ENCODE data around the gene PLEKHG5. TPM values are rescaled to one million over a fixed set of nuclear protein-coding genes. Genes with fewer than 3 reads are reported as not detected.

Gene PLEKHG5
- total and polyA plus RNA-seq, 9 donors = 7.6 to 14.5 (median 12.1) TPM

DNA sequence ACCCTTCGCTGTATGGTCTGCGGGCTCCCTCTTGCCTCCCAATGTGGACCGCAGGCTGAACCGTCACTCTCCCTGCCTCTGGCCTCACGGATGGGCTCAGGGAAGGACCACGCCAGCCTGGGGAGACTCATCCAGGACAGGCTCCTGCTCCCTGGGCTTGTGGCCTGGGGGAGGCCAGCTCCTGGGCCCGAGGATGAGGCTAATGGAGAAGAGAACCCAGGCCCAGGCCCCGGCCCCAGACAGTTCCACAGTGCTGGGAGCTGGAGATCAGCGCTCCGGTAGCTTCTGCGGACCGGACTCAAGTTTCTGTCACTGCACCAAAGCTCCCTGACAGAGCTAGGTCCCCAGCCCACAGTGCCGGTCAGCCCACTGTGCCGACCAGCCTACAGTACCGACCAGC lies 13.4 kb upstream of the PLEKHG5 start:
- Histone ChIP-seq H3K27ac (ENCODE audit: low read length) (no peak overlapping the region), H3K4me3 (ENCODE audit: low read length) (no peak overlapping the region), H3K9me3 (replicated peaks; ENCODE audit: control insufficient read depth, low read depth, low read length) (no peaks in the 10 kb centered on the region), H3K36me3 (ENCODE audit: control insufficient read depth, insufficient read depth, low read length) (no peaks in the 10 kb centered on the region), H3K27me3 (ENCODE audit: control insufficient read depth, insufficient read depth, low read length) (no peaks in the 10 kb centered on the region), H3K4me1 (ENCODE audit: control insufficient read depth, insufficient read depth, low read length) (peaks cover 89% of the 10 kb centered on the region)
- 91% methylated on average over 15 of the region's 15 CpGs for WGBS (ENCODE audit: insufficient coverage)
- DNase-seq = no peak

DNA sequence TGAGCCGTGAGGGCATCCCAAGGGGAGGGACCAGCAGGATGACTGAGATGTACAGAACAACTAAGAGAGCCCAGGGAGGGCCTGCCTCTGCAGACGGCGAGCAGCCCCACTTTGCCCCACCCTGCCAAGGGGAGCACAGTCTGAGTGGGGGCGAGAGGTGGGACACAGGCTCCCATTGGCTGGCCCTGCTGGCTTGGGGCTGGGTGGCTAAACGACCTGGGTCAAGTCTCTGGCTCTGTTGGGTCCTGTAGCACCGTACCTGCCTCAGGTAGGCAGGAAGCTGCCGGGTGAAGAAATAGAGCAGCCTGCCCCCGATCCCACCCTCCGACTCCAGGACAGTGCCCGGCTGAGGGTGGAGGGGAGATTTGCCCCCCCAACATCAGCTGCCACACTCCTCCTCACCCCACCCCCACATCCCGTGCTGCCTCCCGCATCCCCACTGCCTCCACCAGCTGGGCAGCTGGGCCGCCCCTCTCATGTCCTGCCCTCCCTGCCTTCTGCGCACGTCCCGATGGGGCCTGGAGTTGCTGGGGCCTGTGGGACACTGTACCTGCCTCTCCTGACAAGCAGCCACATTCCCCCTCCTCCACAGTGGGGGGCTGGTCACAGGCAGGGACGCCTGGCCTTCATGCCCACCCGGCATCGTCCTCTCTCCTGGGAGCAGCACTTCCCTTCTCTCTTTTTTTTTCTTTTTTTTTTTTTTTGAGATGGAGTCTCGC lies 12.6 kb upstream of the PLEKHG5 start:
- 69% methylated on average over 12 of the region's 20 CpGs for WGBS (ENCODE audit: insufficient coverage)
- H3K4me3 ChIP-seq (ENCODE audit: low read length) = no peak overlapping the region
- H3K9me3 ChIP-seq (replicated peaks; ENCODE audit: control insufficient read depth, low read depth, low read length) = no peaks in the 10 kb centered on the region
- H3K36me3 ChIP-seq (ENCODE audit: control insufficient read depth, insufficient read depth, low read length) = no peaks in the 10 kb centered on the region
- H3K27ac ChIP-seq (ENCODE audit: low read length) = no peak overlapping the region
- peaks cover 89% of the 10 kb centered on the region for H3K4me1 ChIP-seq (ENCODE audit: control insufficient read depth, insufficient read depth, low read length)
- no peaks in the 10 kb centered on the region for H3K27me3 ChIP-seq (ENCODE audit: control insufficient read depth, insufficient read depth, low read length)
- no peak for DNase-seq

DNA sequence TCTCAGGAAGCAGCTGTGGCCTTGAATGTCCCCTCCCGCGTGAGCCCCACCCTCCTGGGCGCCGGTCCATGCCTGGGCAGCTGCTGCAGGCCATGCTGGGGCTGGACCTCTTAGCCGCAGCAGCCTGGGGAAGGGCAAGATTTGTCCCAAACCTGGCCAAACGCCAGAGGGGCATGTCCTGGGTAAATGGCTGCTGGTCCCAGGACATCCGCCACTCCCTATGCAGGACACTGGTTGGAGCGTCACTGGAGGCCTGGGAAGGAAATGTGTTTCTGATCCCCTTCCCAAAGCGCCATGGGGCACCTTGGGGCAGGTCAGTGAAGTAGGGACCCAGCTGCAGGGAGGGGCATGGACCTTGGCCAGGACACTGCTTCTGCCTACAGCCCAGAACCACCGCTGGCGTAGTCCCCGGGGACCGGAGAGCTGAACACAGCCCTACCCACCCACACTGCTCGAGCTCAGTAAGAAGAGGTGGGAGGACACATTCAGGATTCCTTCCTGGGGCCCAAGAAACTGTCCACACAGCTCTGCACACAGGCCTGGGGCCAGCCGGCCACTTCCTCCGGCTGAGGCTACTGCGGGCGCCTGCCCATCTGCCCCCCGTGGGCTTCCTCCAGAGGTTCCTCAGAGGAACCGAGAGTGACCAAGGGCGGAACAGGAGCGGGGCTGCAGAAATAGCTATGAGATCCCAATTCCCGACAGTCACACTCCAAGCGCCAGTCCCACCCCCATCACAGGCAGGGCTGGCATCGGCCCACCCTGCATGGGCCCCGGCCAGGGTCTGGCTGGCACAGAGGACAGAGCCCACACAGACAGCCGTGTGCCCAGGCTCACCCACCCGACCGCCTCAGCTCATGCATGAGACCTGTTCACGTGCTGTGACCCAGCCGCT lies 10.8 kb upstream of the PLEKHG5 start:
- H3K27ac ChIP-seq (ENCODE audit: low read length) = peak overlapping the region; percentile 76
- H3K27me3 ChIP-seq (ENCODE audit: control insufficient read depth, insufficient read depth, low read length) = peaks cover 2% of the 10 kb centered on the region
- DNase-seq = peak; percentile 91
- H3K36me3 ChIP-seq (ENCODE audit: control insufficient read depth, insufficient read depth, low read length) = no peaks in the 10 kb centered on the region
- WGBS (ENCODE audit: insufficient coverage) = 58% methylated on average over 25 of the region's 31 CpGs
- peaks cover 87% of the 10 kb centered on the region for H3K4me1 ChIP-seq (ENCODE audit: control insufficient read depth, insufficient read depth, low read length)
- H3K9me3 ChIP-seq (replicated peaks; ENCODE audit: control insufficient read depth, low read depth, low read length) = no peaks in the 10 kb centered on the region
- H3K4me3 ChIP-seq (ENCODE audit: low read length) = no peak overlapping the region

DNA sequence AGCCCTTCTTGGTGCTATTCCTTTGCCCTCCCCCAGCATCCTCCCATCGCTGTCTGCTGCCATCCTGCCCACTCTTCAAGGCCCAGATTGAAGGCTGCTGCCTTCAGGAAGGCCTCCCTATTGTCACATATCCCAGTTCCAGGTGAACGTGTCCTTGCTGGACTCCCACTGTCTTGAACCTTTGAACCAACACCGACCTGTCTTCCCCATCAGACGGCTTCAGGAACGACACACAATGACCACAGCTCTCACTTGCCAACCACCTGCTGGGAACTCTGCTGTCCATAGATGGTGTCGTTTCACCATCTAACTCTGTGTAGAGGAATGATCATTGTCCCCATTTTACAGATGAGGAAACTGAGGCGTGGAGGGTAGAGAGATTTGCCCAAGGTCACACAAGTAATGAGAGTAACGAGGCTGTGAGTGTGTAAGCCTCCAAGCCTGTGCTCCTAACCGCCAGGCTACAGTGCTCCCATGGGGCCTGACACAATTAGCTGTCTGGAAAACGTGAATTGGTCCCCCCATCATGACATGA lies 9.9 kb upstream of the PLEKHG5 start:
- Histone ChIP-seq H3K4me1 (ENCODE audit: control insufficient read depth, insufficient read depth, low read length) (peaks cover 85% of the 10 kb centered on the region), H3K4me3 (ENCODE audit: low read length) (no peak overlapping the region), H3K36me3 (ENCODE audit: control insufficient read depth, insufficient read depth, low read length) (no peaks in the 10 kb centered on the region), H3K9me3 (replicated peaks; ENCODE audit: control insufficient read depth, low read depth, low read length) (no peaks in the 10 kb centered on the region), H3K27ac (ENCODE audit: low read length) (peak overlapping the region; percentile 39), H3K27me3 (ENCODE audit: control insufficient read depth, insufficient read depth, low read length) (peaks cover 8% of the 10 kb centered on the region)
- WGBS (ENCODE audit: insufficient coverage) = 80% methylated on average over 8 of the region's 10 CpGs
- no peak for DNase-seq

DNA sequence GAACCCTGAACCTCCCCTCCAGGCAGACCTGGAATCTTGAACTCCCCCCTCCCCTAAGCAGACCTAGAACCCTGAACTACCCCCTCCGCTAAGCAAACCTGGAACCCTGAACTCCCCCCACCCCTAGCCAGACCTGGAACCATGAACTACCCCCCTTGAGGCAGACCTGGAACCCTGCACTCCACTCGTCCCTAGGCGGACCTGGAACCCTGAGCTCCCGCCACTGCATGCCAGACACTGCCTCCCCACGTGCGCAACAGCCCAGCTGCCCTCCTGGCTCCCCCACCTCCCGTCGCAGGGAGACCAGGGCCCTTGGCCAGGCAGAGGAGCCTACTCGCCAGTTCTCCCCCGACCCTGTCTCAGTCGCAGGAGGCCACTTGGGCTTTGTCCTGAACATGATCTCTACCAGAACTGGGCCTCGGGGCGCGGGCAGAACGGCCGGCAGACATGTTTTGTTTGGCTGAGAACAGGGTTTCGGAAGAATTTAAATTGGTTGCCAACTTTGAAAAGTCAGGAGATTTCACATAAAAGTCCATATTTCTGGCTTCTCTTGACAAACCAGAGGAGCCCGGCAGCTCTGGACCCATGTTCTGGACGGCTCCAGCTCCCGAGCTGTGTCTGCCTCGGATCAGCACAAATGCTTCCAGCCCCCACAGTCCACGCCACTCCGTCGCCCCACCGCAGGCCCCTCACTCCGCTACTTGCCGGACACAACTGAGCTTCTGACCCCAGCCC lies 9.2 kb upstream of the PLEKHG5 start:
- Histone ChIP-seq H3K9me3 (replicated peaks; ENCODE audit: control insufficient read depth, low read depth, low read length) (no peaks in the 10 kb centered on the region), H3K27ac (ENCODE audit: low read length) (peak overlapping the region; percentile 3), H3K4me1 (ENCODE audit: control insufficient read depth, insufficient read depth, low read length) (peaks cover 86% of the 10 kb centered on the region), H3K36me3 (ENCODE audit: control insufficient read depth, insufficient read depth, low read length) (no peaks in the 10 kb centered on the region), H3K4me3 (ENCODE audit: low read length) (no peak overlapping the region), H3K27me3 (ENCODE audit: control insufficient read depth, insufficient read depth, low read length) (peaks cover 11% of the 10 kb centered on the region)
- WGBS (ENCODE audit: insufficient coverage) = 61% methylated on average over 21 of the region's 27 CpGs
- DNase-seq = no peak

DNA sequence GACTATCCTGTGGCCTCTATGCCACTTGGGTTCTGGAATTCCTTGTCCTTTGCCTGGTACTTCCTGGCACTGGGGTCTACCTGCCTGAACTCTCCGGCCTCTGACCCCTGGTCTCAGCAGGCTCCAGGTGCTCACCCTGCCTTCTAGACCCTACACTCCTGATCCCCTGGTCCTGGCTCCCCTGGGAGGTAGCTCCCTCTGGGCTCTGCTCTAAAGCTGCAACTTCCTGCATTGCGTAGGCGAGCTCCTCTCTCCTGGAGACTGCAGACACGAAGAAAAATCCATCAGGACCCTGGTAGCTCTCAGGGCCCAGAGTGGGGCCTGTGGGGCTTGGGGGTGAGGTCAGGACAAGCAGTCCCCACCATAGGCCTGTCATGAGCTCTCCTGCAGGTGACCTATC lies 7.8 kb upstream of the PLEKHG5 start:
- Histone ChIP-seq H3K9me3 (replicated peaks; ENCODE audit: control insufficient read depth, low read depth, low read length) (no peaks in the 10 kb centered on the region), H3K4me1 (ENCODE audit: control insufficient read depth, insufficient read depth, low read length) (peaks cover 83% of the 10 kb centered on the region), H3K27me3 (ENCODE audit: control insufficient read depth, insufficient read depth, low read length) (peaks cover 11% of the 10 kb centered on the region), H3K27ac (ENCODE audit: low read length) (peak overlapping the region; percentile 67), H3K4me3 (ENCODE audit: low read length) (no peak overlapping the region), H3K36me3 (ENCODE audit: control insufficient read depth, insufficient read depth, low read length) (no peaks in the 10 kb centered on the region)
- DNase-seq = no peak
- WGBS (ENCODE audit: insufficient coverage) = 91% methylated on average over 1 of the region's 4 CpGs

DNA sequence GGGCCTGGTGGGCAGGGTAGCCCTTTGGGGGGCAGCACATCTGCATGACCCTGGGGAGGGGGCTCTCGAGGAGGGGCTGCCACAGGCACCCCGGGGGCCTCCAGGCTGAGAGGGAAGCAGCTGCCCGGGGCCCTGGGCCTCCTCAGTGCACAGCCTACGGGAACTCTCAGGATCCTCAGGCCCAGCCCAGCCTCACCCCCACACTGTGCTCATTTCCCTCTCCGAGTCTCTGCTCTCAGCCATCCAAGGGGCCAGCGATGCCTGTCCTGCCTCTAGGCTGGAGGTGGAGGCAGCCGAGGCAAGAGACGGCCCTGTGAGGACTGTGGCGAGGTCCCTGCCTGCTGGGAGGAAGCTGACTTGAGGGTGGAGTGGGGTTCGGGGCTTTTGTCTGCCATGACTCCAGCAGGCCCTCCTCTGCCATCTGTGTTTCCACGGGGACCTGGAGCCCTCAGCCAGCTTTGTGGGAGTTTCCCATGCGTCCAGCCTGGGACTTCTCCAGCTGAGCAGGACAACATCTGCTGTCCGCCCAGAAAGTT lies 7.2 kb upstream of the PLEKHG5 start:
- no peaks in the 10 kb centered on the region for H3K9me3 ChIP-seq (replicated peaks; ENCODE audit: control insufficient read depth, low read depth, low read length)
- peak; percentile 64 for DNase-seq
- peak overlapping the region; percentile 67 for H3K27ac ChIP-seq (ENCODE audit: low read length)
- peaks cover 11% of the 10 kb centered on the region for H3K27me3 ChIP-seq (ENCODE audit: control insufficient read depth, insufficient read depth, low read length)
- no peaks in the 10 kb centered on the region for H3K36me3 ChIP-seq (ENCODE audit: control insufficient read depth, insufficient read depth, low read length)
- WGBS (ENCODE audit: insufficient coverage) = 43% methylated on average over 7 of the region's 13 CpGs
- peaks cover 79% of the 10 kb centered on the region for H3K4me1 ChIP-seq (ENCODE audit: control insufficient read depth, insufficient read depth, low read length)
- H3K4me3 ChIP-seq (ENCODE audit: low read length) = no peak overlapping the region

DNA sequence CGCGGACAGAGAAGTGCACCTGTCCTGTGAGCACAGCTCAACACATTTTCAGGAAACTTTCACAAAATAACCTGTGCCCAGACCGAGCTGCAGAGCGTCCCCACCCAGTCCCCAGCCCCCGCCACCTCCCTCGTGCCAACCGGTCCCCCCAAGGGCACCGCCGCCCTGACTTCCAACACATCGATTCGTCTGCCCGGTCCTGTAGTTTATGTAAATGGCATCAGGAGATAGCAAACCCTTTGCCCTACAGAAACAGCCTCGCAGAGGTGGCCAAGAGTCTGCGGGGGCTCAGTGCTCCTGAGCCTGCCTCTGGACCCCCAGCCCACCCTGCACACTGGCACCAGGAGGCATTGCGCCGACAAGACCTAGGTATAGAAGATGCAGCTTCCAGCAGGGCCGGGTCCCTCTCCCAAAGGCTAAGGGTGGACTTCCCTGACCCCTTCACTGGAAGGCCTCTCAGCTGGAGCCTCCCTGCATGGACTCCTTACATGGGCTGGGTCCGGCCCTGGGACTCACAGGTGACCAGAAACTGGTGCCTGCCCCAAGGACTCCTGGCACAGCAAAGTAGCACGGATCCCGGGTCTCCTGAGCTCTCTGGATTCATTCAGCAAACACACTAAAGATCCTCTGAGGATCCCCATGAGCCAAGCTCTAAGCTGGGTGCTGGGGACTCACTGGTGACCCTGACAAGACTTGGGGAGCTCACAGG lies 6.6 kb upstream of the PLEKHG5 start:
- Histone ChIP-seq H3K27ac (ENCODE audit: low read length) (peak overlapping the region; percentile 67), H3K9me3 (replicated peaks; ENCODE audit: control insufficient read depth, low read depth, low read length) (no peaks in the 10 kb centered on the region), H3K27me3 (ENCODE audit: control insufficient read depth, insufficient read depth, low read length) (peaks cover 11% of the 10 kb centered on the region), H3K4me3 (ENCODE audit: low read length) (peak overlapping the region; percentile 60), H3K36me3 (ENCODE audit: control insufficient read depth, insufficient read depth, low read length) (no peaks in the 10 kb centered on the region), H3K4me1 (ENCODE audit: control insufficient read depth, insufficient read depth, low read length) (peaks cover 77% of the 10 kb centered on the region)
- DNase-seq = no peak
- WGBS (ENCODE audit: insufficient coverage) = 62% methylated on average over 9 of the region's 20 CpGs

DNA sequence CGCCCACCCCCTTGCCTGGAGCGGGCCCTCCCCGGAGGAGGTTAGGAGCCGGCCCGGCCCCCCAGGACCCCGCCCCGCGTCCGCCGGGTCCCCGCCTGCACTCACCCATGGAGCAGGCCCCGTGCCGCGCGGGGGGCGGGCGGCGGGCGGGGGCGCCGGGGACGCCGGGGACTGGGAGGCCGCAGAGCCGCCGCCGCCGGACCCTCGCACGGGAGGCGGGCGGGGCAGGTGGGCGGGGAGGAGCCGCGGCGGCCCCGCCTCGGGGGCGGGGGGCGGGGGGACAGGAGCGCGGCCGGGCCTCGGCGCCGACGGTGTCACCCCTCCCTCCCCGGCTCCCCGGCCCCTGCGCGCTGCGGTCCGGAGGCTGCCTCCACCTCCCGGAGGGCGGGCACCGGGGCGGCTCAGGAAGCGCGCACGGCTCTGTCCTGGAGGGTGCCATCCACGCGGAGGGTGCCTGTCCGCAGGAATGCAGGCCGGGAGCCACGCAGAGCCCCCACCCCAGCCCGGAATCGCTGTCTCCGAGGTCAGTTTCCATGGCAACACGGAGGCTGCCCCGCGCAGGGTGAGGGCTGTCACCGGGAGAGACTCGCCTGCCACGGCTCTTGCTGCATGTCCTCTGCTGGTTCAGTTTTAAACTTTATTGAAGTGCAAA lies 5.9 kb upstream of the PLEKHG5 start:
- 0% methylated on average over 61 of the region's 74 CpGs for WGBS (ENCODE audit: insufficient coverage)
- H3K27me3 ChIP-seq (ENCODE audit: control insufficient read depth, insufficient read depth, low read length) = peaks cover 11% of the 10 kb centered on the region
- no peaks in the 10 kb centered on the region for H3K36me3 ChIP-seq (ENCODE audit: control insufficient read depth, insufficient read depth, low read length)
- H3K9me3 ChIP-seq (replicated peaks; ENCODE audit: control insufficient read depth, low read depth, low read length) = no peaks in the 10 kb centered on the region
- no peak overlapping the region for H3K27ac ChIP-seq (ENCODE audit: low read length)
- peaks cover 70% of the 10 kb centered on the region for H3K4me1 ChIP-seq (ENCODE audit: control insufficient read depth, insufficient read depth, low read length)
- H3K4me3 ChIP-seq (ENCODE audit: low read length) = peak overlapping the region; percentile 60
- DNase-seq = peak; percentile 62
